HL-60 (cell line): ENCODE measurements around the gene ZSWIM4.

Experiments
- CTCF ChIP-seq: IDR thresholded peaks from one replicate; pipeline ENCODE4 v1.5.1; 2011; ENCODE audit warnings: low read length, control low read depth, inconsistent platforms; ENCODE audit not compliant: insufficient read depth
- POLR2AphosphoS5 ChIP-seq: IDR thresholded peaks from 2 replicates; pipeline ENCODE4 v1.6.1; 2012; ENCODE audit warnings: low read depth

GRCh38 chr19:13762635-13763235 lies 32.5 kb upstream of the ZSWIM4 start:
- no peak for TF ChIP-seq CTCF
- TF ChIP-seq POLR2AphosphoS5 = no peak
